Hepatic stellate cell (primary cell): ENCODE measurements around the gene CXCR5.

ENCODE experiments used
- DNase-seq: peaks from one replicate; pipeline ENCODE4 v3.0.0; 2011; ENCODE audit warnings: low spot score

CXCR5 gene

GRCh38 chr11:118898400-118899295 is 15.0 kb downstream of the CXCR5 start:
- no peak for DNase-seq

- no peak for DNase-seq
Observed at GRCh38 chr11:118899296-118899688, 15.6 kb downstream of the CXCR5 start.

GRCh38 chr11:118899706-118900360 is 16.1 kb downstream of the CXCR5 start:
- DNase-seq = no peak

- no peak for DNase-seq
Observed at GRCh38 chr11:118900535-118901384, 17.1 kb downstream of the CXCR5 start.

- DNase-seq = no peak
Observed at GRCh38 chr11:118901494-118902335, 18.0 kb downstream of the CXCR5 start.

- no peak for DNase-seq
Observed at GRCh38 chr11:118902336-118903203, 18.9 kb downstream of the CXCR5 start.

GRCh38 chr11:118903204-118904015 is 19.7 kb downstream of the CXCR5 start:
- no peak for DNase-seq

- peak; percentile 80 for DNase-seq
Observed at GRCh38 chr11:118907051-118908042, 23.7 kb downstream of the CXCR5 start.

GRCh38 chr11:118908264-118908663 is 24.6 kb downstream of the CXCR5 start:
- DNase-seq = no peak

- peak; percentile 90 for DNase-seq
Observed at GRCh38 chr11:118908901-118909618, 25.4 kb downstream of the CXCR5 start.

- DNase-seq = no peak
Observed at GRCh38 chr11:118909619-118910308, 26.1 kb downstream of the CXCR5 start.

GRCh38 chr11:118910309-118911112 is 26.8 kb downstream of the CXCR5 start:
- DNase-seq = peak; percentile 88

- no peak for DNase-seq
Observed at GRCh38 chr11:118911113-118911879, 27.6 kb downstream of the CXCR5 start.

GRCh38 chr11:118911880-118912741 is 28.4 kb downstream of the CXCR5 start:
- peak; percentile 84 for DNase-seq
